Measurements from ENCODE around the gene MCAT.

DNA sequence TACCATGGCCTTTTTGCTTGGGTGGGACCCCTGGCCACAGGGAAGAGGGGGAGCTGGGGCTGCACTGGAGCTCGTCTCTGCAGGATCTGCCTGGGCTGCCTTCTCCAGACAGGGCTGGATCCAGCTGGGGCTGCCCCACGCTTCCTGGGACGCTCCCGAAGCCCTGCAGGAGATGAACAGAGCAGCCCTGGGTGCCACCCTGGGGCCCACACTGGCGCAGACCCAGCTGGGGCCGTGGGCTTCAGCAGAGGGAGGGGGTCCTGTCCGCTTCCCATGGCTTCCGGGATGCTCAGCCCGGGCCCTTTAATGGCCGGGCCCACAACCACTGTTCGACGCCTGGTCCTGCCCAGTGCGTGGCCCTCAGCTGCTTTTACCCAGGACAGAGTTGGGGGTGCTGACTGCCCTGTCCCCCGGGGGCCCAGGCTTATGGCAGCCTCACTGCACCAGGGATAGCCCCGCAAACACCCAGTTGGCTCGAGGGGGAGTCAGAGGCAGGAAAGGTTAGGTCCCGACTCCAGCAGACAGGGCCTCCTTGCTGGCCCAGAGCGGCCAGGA lies 20.1 kb upstream of the MCAT start:
- TF ChIP-seq, protein P1, sequence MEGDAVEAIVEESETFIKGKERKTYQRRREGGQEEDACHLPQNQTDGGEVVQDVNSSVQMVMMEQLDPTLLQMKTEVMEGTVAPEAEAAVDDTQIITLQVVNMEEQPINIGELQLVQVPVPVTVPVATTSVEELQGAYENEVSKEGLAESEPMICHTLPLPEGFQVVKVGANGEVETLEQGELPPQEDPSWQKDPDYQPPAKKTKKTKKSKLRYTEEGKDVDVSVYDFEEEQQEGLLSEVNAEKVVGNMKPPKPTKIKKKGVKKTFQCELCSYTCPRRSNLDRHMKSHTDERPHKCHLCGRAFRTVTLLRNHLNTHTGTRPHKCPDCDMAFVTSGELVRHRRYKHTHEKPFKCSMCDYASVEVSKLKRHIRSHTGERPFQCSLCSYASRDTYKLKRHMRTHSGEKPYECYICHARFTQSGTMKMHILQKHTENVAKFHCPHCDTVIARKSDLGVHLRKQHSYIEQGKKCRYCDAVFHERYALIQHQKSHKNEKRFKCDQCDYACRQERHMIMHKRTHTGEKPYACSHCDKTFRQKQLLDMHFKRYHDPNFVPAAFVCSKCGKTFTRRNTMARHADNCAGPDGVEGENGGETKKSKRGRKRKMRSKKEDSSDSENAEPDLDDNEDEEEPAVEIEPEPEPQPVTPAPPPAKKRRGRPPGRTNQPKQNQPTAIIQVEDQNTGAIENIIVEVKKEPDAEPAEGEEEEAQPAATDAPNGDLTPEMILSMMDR (IDR thresholded peaks at IDR 0.05 in 4 of 5, conservative IDR thresholded peaks at IDR 0.05 in 1 of 5), result no peak
- TF ChIP-seq POLR2A (IDR thresholded peaks at IDR 0.05), result no peak

Measured in gastrocnemius medialis (tissue), 4 donors.